Left lung (tissue), 10 donors: Measurements from ENCODE around the gene HERC4. TPM values are rescaled to one million over a fixed set of nuclear protein-coding genes. Genes with fewer than 3 reads are reported as not detected.
A peak's percentile ranks its signal among the peaks of the same experiment; 100 is the strongest.
"Not testable (repeated sequence)": the region's sequence is repeated elsewhere in the genome, so short reads cannot be mapped to it uniquely, and the experiment has no call there.

Source experiments
- ATAC-seq: fragments of 200-7000 bp; cut with Tn5 transposase; one replicate; pipeline ENCODE4 v1.9.1; 2020; ENCODE audit warnings: moderate library complexity
- DNase-seq, 4 donors: peaks; one replicate each; pipeline ENCODE4 v3.0.0-alpha.2; 2013 to 2020
- H3K27ac ChIP-seq, 2 donors: fragments of 200-600 bp; sonication (generic) in 1 of 2; one replicate each; pipeline versions ENCODE4 v1.5.0 to v1.8.0; 2020 to 2021
- H3K27me3 ChIP-seq, 2 donors: fragments of 200-600 bp; sonication (generic) in 1 of 2; one replicate each; pipeline versions ENCODE4 v1.5.0 to v1.8.0; 2020 to 2021
- H3K36me3 ChIP-seq, 2 donors: fragments of 200-600 bp; sonication (generic) in 1 of 2; one replicate each; pipeline versions ENCODE4 v1.5.0 to v1.8.0; 2020 to 2021
- H3K4me1 ChIP-seq, 2 donors: fragments of 200-600 bp; one replicate each; pipeline ENCODE4 v1.8.0; 2021
- H3K4me3 ChIP-seq, 2 donors: fragments of 200-600 bp; sonication (generic) in 1 of 2; one replicate each; pipeline versions ENCODE4 v1.5.0 to v1.8.0; 2020 to 2021; ENCODE audit warnings: mild to moderate bottlenecking in 1 of 2
- H3K9me3 ChIP-seq, 2 donors: fragments of 200-600 bp; sonication (generic) in 1 of 2; one replicate each; pipeline versions ENCODE4 v1.5.0 to v1.8.0; 2020 to 2021
- CTCF ChIP-seq, 2 donors: fragments of 200-600 bp; sonication (generic) in 1 of 2; IDR thresholded peaks; one replicate each; pipeline versions ENCODE4 v1.5.0 to v1.8.0; 2021; ENCODE audit warnings: antibody characterized with exemption in 2 of 2
- intact Hi-C, 2 donors: fragments of 100-400 bp; cut with DNase I; formaldehyde crosslinking; loops; one replicate each; pipeline versions ENCODE4 v1.11.2 to v1.14.2; 2022
- polyA plus RNA-seq, 6 donors: library from polyadenylated mRNA; unstranded; fragments of 120-200 nt; gene quantifications; one replicate each; pipeline ENCODE4 v1.2.1, GENCODE V29; 2013; ENCODE audit not compliant: insufficient read length in 6 of 6
- total RNA-seq, 2 donors: library from RNA; stranded (reverse); fragmentation: NEBNext Ultra II Directional; extraction: Animal tissue kit (Norgen Biotek cat#: 25700); gene quantifications; one replicate each; pipeline ENCODE4 v1.2.1, GENCODE V29; 2021
- donor health status: DM: no; HTN: yes; CAD: no.
- donor health status: DM: no; HTN: no; CAD: no.

HERC4 gene
- total and polyA plus RNA-seq, 8 donors: 51.5 to 65.7 (median 61.1) TPM

DNA sequence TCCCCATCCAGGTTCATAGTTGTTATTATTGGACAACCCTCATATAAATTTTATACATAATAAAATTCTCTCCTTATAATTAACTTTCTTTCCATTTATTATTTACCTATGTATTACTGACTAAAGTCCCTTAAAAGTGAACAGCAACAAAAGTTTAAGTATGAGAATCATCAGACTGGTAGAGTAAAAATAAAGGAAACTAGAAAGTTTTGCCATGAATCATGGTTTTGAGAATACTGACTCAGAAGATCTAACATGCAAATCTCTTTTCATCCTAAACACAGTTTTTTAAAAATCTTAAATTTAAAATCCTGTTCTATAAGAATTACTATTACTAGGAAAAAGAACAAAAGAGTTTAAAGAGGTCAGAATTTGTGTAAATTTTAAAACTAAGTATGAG is 32.1 kb downstream of the HERC4 start:
- Histone ChIP-seq H3K27me3 (no peaks in the 10 kb centered on the region), H3K4me3 (no peak overlapping the region), H3K9me3 (no peaks in the 10 kb centered on the region), H3K27ac (no peak overlapping the region), H3K36me3 (peaks cover 0 to 31% of the 10 kb centered on the region in 2 donors), H3K4me1 (no peaks in the 10 kb centered on the region)
- ATAC-seq: no peak
- no peak for TF ChIP-seq CTCF (IDR thresholded peaks at IDR 0.05)
- intact Hi-C loops: no loop called here
- DNase-seq: no peak

GRCh38 chr10:68032113-68032512 is 43.0 kb downstream of the HERC4 start:
- Histone ChIP-seq H3K36me3 (peaks cover 0 to 77% of the 10 kb centered on the region in 2 donors), H3K9me3 (no peaks in the 10 kb centered on the region), H3K27ac (no peak overlapping the region), H3K27me3 (no peaks in the 10 kb centered on the region), H3K4me3 (no peak overlapping the region), H3K4me1 (no peaks in the 10 kb centered on the region)
- TF ChIP-seq CTCF (IDR thresholded peaks at IDR 0.05): no peak
- intact Hi-C loops: no loop called here
- peak in 1 of 4 donors; percentile 3 for DNase-seq
- no peak for ATAC-seq

GRCh38 chr10:68027429-68027828 is 47.7 kb downstream of the HERC4 start:
- Histone ChIP-seq H3K4me1 (no peaks in the 10 kb centered on the region), H3K4me3 (no peak overlapping the region), H3K27ac (no peak overlapping the region), H3K36me3 (peaks cover 0 to 85% of the 10 kb centered on the region in 2 donors), H3K9me3 (no peaks in the 10 kb centered on the region), H3K27me3 (no peaks in the 10 kb centered on the region)
- ATAC-seq (no peak), DNase-seq (no peak)
- no peak for TF ChIP-seq CTCF (IDR thresholded peaks at IDR 0.05)
- intact Hi-C loops: no loop called here

DNA sequence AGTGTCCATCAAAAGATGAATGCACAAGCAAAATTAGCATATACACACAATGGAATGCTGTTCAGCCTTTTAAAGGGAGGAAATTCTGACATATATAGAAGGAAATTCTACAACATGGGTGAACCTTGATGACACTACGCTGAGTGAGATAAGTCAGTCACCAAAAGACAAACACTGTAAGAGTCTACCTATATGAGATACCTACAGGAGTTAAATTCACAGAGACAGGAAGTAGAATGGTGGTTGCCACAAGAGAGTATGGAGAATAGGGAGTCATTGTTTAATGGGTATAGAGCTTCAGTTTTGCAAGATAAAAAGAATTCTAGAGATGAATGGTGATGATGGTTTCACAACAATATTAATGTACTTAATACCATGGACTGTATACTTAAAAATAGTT is 51.8 kb downstream of the HERC4 start:
- H3K27ac ChIP-seq: no peak overlapping the region
- no peaks in the 10 kb centered on the region for H3K27me3 ChIP-seq
- no peak for TF ChIP-seq CTCF (IDR thresholded peaks at IDR 0.05)
- ATAC-seq: no peak
- no peaks in the 10 kb centered on the region for H3K4me1 ChIP-seq
- H3K36me3 ChIP-seq: peaks cover 0 to 87% of the 10 kb centered on the region in 2 donors
- no peak overlapping the region for H3K4me3 ChIP-seq
- H3K9me3 ChIP-seq: peaks cover 0 to 9% of the 10 kb centered on the region in 2 donors
- intact Hi-C loops: no loop called here
- DNase-seq: no peak

DNA sequence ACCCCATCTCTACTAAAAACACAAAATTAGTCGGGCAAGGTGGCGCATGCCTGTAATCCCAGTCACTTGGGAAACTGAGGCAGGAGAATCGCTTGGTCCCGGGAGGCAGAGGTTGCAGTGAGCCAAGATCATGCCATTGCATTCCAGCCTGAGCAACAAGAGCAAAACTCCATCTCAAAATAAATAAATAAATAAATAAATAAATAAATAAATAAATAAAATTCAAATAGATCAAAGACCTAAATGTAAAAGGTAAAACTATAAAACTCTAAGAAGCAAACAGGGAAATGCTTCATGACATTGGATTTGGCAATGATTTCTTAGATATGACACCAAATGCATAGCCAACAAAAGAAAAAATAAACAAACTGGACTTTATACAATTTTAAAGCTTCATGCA is 52.8 kb downstream of the HERC4 start:
- DNase-seq, intact Hi-C loops, H3K4me3 ChIP-seq, H3K9me3 ChIP-seq, H3K27ac ChIP-seq, ATAC-seq, H3K4me1 ChIP-seq, H3K27me3 ChIP-seq: not testable (repeated sequence)
- peaks cover 0 to 83% of the 10 kb centered on the region in 2 donors for H3K36me3 ChIP-seq

DNA sequence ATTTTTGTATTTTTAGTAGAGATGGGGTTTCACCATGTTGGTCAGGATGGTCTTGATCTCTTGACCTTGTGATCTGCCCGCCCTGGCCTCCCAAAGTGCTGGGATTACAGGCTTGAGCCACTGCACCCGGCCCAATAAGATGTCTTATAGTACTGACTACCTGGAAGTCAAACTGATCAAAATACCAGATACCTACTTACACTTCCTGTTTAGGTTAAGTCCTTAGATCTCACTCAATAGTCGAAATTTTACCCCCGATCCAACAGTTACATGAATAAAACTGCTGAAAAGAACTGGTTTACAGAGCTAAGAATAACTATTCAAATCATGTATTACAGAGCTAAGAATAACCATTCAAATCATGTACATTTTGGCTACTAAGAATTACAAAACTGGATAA is 58.6 kb downstream of the HERC4 start:
- H3K4me1 ChIP-seq, H3K9me3 ChIP-seq, intact Hi-C loops, H3K27ac ChIP-seq, DNase-seq, H3K4me3 ChIP-seq, H3K27me3 ChIP-seq, ATAC-seq: not testable (repeated sequence)
- peaks cover 0 to 76% of the 10 kb centered on the region in 2 donors for H3K36me3 ChIP-seq
